ENCODE results near the gene ATRN. TPM values are rescaled to one million over a fixed set of nuclear protein-coding genes. Genes with fewer than 3 reads are reported as not detected.

The ATRN gene
- total and polyA plus RNA-seq, 4 donors = 8.4 to 104 (median 46.0) TPM

GRCh38 chr20:3621111-3621510, 150.3 kb downstream of the ATRN start:
- H3K9ac ChIP-seq (ENCODE audit: low read depth in 1 of 2, low read length in 2 of 2) = no peak overlapping the region
- WGBS = 86% methylated on average over 8 of the region's 8 CpGs
- no peak overlapping the region for H3K27ac ChIP-seq (ENCODE audit: low read depth in 1 of 2, low read length in 2 of 2)
- no peak for DNase-seq (ENCODE audit: low spot score)
- H3K36me3 ChIP-seq (ENCODE audit: control insufficient read depth in 4 of 4, insufficient read depth in 3 of 4, low read depth in 1 of 4, low read length in 3 of 4) = peaks cover 5 to 20% (median 16%) of the 10 kb centered on the region in 4 donors
- TF ChIP-seq, protein P1, sequence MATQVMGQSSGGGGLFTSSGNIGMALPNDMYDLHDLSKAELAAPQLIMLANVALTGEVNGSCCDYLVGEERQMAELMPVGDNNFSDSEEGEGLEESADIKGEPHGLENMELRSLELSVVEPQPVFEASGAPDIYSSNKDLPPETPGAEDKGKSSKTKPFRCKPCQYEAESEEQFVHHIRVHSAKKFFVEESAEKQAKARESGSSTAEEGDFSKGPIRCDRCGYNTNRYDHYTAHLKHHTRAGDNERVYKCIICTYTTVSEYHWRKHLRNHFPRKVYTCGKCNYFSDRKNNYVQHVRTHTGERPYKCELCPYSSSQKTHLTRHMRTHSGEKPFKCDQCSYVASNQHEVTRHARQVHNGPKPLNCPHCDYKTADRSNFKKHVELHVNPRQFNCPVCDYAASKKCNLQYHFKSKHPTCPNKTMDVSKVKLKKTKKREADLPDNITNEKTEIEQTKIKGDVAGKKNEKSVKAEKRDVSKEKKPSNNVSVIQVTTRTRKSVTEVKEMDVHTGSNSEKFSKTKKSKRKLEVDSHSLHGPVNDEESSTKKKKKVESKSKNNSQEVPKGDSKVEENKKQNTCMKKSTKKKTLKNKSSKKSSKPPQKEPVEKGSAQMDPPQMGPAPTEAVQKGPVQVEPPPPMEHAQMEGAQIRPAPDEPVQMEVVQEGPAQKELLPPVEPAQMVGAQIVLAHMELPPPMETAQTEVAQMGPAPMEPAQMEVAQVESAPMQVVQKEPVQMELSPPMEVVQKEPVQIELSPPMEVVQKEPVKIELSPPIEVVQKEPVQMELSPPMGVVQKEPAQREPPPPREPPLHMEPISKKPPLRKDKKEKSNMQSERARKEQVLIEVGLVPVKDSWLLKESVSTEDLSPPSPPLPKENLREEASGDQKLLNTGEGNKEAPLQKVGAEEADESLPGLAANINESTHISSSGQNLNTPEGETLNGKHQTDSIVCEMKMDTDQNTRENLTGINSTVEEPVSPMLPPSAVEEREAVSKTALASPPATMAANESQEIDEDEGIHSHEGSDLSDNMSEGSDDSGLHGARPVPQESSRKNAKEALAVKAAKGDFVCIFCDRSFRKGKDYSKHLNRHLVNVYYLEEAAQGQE (IDR thresholded peaks at IDR 0.05) = no peak
- TF ChIP-seq RXRA (IDR thresholded peaks at IDR 0.05) (no peak), HNF4G (IDR thresholded peaks at IDR 0.05) (no peak), GABPA (IDR thresholded peaks at IDR 0.05 in 1 of 2, conservative IDR thresholded peaks at IDR 0.05 in 1 of 2) (no peak)
- H3K27me3 ChIP-seq (ENCODE audit: control insufficient read depth in 4 of 4, insufficient read depth in 4 of 4, low read length in 3 of 4) = no peaks in the 10 kb centered on the region
- H3K4me3 ChIP-seq (ENCODE audit: low read depth in 1 of 3, low read length in 3 of 3) = no peak overlapping the region
- peaks cover 0 to 2% (median 0%) of the 10 kb centered on the region in 4 donors for H3K4me1 ChIP-seq (ENCODE audit: control insufficient read depth in 4 of 4, insufficient read depth in 4 of 4, low read length in 3 of 4)
- no peaks in the 10 kb centered on the region for H3K9me3 ChIP-seq (ENCODE audit: control insufficient read depth in 4 of 4, low read length in 3 of 4)

- TF ChIP-seq FOXA2 (IDR thresholded peaks at IDR 0.05) = no peak
- no peak for TF ChIP-seq EGR1 (IDR thresholded peaks at IDR 0.05; ENCODE audit: low read depth in 2 of 2)
- TF ChIP-seq RXRA (IDR thresholded peaks at IDR 0.05) = no peak
- TF ChIP-seq NR2F2 (IDR thresholded peaks at IDR 0.05) = no peak
- TF ChIP-seq SP1 (IDR thresholded peaks at IDR 0.05) = no peak
- TF ChIP-seq HNF4A (conservative IDR thresholded peaks at IDR 0.05) = no peak
These were observed 151.6 kb downstream of the ATRN start for GRCh38 chr20:3622406-3622805.

DNA sequence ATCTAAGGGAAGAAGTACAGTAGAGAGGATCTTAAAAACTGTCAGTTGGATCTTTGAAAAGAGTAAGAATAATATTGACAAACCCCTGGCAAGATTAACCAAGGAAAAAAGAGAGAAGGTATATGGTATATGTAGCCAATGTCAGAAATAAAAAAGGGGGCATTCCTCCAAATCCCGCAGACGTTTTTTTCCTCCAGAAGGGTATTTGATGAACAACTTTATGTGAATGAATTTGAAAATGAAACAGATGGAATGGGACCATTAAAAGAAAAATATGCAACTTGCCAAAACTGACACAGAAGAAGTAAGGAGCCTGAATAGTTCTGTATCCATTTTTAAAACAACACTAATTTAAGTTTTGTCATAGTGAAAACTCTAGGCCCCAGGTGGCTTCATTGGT, 156.7 kb downstream of the ATRN start:
- 95% methylated on average over 2 of the region's 2 CpGs for WGBS
- Histone ChIP-seq H3K36me3 (ENCODE audit: control insufficient read depth in 4 of 4, insufficient read depth in 3 of 4, low read depth in 1 of 4, low read length in 3 of 4) (peaks cover 2 to 14% (median 11%) of the 10 kb centered on the region in 4 donors), H3K9ac (ENCODE audit: low read depth in 1 of 2, low read length in 2 of 2) (no peak overlapping the region)

More at GRCh38 chr20:3622406-3622805, 151.6 kb downstream of the ATRN start:
- peaks cover 4 to 18% (median 12%) of the 10 kb centered on the region in 4 donors for H3K36me3 ChIP-seq (ENCODE audit: control insufficient read depth in 4 of 4, insufficient read depth in 3 of 4, low read depth in 1 of 4, low read length in 3 of 4)
- H3K27me3 ChIP-seq (ENCODE audit: control insufficient read depth in 4 of 4, insufficient read depth in 4 of 4, low read length in 3 of 4) = no peaks in the 10 kb centered on the region
- no peak overlapping the region for H3K27ac ChIP-seq (ENCODE audit: low read depth in 1 of 2, low read length in 2 of 2)
- no peak overlapping the region for H3K4me3 ChIP-seq (ENCODE audit: low read depth in 1 of 3, low read length in 3 of 3)
- H3K9ac ChIP-seq (ENCODE audit: low read depth in 1 of 2, low read length in 2 of 2) = no peak overlapping the region
- peaks cover 0 to 2% (median 0%) of the 10 kb centered on the region in 4 donors for H3K4me1 ChIP-seq (ENCODE audit: control insufficient read depth in 4 of 4, insufficient read depth in 4 of 4, low read length in 3 of 4)
- 82% methylated on average over 4 of the region's 4 CpGs for WGBS
- no peaks in the 10 kb centered on the region for H3K9me3 ChIP-seq (ENCODE audit: control insufficient read depth in 4 of 4, low read length in 3 of 4)
- no peak for DNase-seq (ENCODE audit: low spot score)

More for the DNA sequence above, 156.7 kb downstream of the ATRN start:
- DNase-seq (ENCODE audit: low spot score) = no peak
- no peaks in the 10 kb centered on the region for H3K9me3 ChIP-seq (ENCODE audit: control insufficient read depth in 4 of 4, low read length in 3 of 4)
- H3K27me3 ChIP-seq (ENCODE audit: control insufficient read depth in 4 of 4, insufficient read depth in 4 of 4, low read length in 3 of 4) = no peaks in the 10 kb centered on the region
- H3K4me1 ChIP-seq (ENCODE audit: control insufficient read depth in 4 of 4, insufficient read depth in 4 of 4, low read length in 3 of 4) = peaks cover 0 to 26% (median 12%) of the 10 kb centered on the region in 4 donors
- no peak overlapping the region for H3K27ac ChIP-seq (ENCODE audit: low read depth in 1 of 2, low read length in 2 of 2)
- H3K4me3 ChIP-seq (ENCODE audit: low read depth in 1 of 3, low read length in 3 of 3) = no peak overlapping the region
- no peak for TF ChIP-seq SP1 (IDR thresholded peaks at IDR 0.05)
- no peak for TF ChIP-seq HNF4A (conservative IDR thresholded peaks at IDR 0.05)
- TF ChIP-seq GABPA (IDR thresholded peaks at IDR 0.05 in 1 of 2, conservative IDR thresholded peaks at IDR 0.05 in 1 of 2) = no peak
- TF ChIP-seq RXRA (IDR thresholded peaks at IDR 0.05) = no peak

Data from liver (tissue), 9 donors.